Non-pigmented ciliary epithelial cell (primary cell): ENCODE measurements around the gene SHANK2.
A peak's percentile ranks its signal among the peaks of the same experiment; 100 is the strongest.

ENCODE experiments used
- DNase-seq: peaks from one replicate; pipeline ENCODE4 v3.0.0-alpha.2; 2010; ENCODE audit warnings: low read depth

Gene SHANK2

DNA sequence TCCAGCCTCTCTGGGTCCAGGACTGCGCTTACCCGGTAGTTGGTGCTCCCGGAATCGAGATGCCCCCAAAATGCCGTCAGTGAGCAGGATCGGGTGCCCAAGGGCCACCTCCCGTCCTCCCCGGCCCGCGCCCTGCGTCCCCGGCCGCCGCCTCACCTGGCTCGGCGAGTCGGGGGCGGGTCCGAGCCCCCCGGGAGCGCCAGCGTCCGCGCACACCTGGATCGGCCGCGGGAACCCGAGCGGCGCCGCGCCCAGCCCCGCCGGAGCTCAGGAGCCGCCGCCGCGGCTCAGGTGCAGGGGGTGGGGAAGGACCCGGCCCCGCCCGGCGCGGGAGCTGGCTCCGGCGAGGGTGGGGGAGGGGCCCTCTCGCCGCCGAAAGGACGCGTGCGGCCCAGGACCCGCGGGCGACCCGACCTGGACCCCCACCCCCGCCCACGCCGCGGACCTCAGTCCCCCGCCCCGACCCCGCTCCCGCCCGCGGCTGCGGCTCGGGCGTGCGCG is at the start of gene SHANK2:
Gene SHANK2 (minus strand): TSS at position 309 of the 501 bp plus-strand sequence. CDS start 105,251 bp downstream, outside the sequence.
- DNase-seq, result no peak

DNA sequence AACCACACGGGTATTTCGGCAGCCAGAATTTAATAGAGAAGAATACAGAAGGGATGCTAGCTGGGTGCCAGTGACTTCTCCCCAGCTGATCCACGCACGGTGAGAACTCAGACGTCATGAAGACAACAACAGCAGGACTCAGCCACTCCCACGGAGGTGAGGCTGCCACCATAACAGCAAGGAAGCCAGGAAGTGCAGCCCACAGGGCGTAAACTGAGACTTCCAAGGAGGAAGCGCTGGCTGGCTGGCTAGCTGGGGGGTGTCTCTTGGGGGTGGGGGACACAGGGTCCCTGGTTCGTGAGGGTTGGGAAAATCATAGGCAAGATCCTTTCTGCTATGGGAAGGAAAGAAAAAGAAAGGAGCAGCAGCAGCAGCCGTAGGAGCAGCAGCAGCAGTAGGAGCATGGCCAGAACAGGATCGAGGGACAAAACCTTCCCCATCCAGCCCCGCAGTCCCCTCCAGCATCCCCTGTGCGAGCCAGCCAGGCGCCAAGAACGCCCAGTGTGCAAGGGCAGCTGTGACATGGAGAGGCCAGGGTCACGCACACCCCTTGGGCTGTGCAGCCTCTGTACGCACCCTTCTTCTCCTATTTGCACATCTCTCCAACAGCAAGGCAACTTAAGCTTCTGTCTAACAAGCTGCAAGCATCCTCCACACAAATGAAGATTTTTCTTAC is 49.6 kb upstream of the SHANK2 start:
- no peak for DNase-seq

DNA sequence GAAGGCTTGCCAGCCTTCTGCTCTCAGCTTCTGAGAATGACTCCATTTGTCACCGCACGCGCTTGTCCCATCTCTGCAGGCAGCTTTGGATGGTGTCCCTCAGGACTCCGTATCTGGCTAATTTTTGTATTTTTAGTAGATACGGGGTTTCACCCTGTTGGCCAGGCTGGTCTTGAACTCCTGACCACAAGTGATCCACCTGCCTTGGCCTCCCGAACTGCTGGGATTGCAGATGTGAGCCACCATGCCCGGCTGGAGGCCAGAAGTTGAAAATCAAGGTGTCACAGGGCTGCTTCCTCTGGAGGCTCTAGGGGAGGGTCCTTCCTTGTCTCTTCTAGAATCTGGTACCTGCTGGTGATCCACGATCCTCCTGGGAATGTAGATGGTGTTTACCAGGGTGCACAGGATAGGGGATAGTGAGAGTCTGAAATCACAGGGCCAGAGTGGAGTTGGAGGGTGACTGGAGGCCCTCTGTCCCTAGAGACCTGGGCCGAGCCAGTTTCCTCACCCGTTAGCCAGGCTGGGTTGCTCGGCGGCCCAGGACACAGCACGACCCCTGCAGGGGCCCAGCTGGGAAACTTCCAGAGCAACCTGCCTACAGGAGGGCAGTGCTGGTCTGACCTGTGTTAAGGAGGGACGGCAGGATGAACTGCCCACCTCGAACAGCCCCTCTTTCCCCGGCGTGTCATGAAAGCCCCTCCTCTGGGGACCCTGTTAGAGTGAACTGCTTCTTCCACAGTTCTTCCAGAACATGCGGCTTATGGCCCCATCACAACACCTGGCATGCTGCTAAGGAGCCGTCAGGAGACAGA is 48.9 kb upstream of the SHANK2 start:
- no peak for DNase-seq

DNA sequence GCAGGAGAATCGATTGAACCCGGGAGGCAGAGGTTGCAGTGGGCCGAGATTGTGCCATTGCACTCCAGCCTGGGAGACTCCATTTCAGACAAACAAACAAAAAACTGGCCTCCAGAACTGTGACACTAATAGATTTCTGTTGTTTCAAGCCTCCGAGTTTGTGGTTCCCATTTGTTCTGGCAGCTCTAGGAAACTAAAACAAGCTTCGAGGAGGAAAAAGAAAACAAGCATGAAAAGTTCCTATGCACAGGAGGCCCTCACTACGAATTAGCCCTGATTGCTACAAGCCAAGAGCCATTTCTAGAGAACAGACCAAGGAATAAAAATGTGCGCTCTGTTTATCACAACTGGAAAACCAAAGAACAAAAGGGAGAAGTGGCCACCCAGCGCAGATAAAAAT is 47.8 kb upstream of the SHANK2 start:
- DNase-seq, result no peak

DNA sequence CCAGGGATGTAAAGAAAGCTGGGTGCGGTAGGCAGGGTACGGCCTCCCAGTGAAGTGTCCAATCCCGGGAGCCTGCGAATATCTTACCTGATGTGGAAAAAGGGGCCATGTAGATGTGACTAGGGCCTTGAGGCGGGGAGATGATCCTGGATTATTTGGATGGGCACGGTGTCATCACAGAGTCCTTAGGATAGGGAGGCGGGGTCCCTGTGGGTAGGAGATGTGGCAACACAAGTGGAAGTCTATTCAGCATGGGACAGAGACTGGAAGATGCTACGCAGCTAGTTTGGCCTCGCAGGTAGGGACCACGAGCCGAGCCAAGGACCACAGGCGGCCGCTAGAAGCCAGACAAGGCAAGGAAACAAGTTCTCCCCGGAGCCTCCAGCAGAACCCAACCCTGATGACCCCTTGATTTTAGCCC is 46.4 kb upstream of the SHANK2 start:
- no peak for DNase-seq

DNA sequence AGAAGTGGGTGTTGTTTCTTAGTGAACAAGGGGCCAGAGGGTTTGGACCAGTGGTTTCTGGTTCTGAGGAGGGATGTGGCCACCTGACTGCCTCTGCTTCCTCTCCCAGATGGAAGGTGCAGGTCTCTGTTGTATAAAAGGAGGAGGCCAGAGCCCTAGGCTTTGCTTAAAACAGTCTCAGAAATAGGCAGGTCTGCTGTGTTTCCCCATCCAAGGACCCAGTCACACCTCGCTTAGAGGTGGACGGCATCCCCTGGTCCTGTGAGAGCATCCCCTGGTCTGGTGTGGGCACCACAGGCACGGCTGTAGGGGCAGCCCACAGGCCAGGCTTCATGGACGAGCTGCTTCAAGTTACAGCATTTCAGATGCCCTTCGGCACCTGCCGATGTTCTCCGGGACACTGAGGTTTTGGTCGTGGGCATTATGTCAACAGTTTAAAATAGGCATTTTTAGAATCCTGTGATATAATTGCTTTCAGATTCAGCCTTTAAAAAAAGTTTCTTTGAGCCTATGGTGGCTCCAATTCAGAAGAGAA is 45.7 kb upstream of the SHANK2 start:
- no peak for DNase-seq

DNA sequence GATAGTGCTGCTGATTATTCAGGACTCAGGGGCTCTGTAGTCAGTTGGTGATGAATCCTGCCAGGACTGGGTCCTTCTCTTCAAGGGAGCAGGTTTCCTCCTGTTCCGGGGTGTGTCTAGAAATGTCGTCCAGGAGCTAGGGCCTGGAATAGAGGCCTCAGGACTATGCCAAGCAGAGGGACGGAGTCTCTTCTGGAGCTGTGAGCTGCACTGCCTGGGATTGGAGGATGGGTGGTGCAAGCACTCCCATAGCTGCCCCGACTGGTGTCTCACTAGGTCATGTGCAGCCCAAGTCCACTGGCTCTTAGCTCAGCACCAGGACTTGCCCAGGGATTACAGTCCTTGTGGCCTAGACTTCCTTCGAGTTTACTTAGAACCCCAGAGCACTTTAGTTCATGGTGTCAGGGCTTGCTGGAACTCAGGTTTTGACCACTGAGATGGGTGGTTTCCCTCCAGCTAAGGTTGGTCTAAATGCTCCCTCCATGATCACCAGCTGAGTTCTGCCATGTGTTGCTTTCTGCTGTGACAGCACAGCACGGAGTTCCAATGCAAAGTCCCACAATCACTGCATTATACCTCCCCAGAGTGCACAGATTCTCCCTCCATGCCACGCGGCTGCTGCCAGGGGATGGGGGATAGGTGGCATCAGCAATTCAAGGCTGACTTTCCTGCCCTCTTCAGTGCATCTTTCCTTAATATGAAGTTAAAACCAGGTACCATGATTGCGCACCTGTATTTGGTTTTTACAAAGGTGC is 42.6 kb upstream of the SHANK2 start:
- no peak for DNase-seq

DNA sequence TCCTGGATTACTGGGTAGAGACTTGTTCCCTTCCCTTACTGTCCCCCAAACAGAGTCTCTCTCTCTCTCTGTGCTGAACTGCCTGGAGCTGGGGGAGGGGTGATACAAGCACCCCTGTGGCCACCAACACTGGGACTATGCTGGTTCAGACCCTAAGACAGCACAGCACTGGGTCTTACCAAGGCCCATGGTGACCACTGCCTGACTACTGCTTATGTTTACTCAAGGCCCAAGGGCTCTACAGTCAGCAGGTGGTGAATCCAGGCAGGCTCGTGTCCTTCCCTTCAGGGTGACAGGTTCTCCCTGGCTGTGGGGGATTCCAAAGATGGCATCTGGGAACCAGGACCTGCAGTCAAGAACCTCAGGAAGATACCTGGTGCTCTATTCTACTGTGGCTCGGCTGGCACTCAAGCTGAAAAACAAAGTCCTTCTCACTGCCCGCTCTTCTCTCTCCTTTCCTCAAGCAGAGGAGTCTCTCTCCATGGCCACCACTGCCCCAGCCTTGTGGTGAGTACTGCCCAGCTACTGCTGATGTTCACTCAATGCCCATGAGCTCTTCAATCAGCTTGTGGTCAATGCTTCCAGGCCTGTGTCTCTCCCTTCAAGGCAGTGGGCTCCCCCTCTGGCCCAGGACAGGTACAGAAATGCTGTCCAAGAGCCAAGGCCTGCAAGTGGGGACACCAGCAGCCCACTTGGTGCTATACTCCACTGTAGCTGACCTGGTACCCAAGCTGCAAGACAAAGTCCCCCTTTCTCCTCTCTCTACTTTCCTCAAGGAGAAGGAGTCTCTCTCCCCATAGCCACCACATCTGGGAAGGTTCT is 41.8 kb upstream of the SHANK2 start:
- no peak for DNase-seq

DNA sequence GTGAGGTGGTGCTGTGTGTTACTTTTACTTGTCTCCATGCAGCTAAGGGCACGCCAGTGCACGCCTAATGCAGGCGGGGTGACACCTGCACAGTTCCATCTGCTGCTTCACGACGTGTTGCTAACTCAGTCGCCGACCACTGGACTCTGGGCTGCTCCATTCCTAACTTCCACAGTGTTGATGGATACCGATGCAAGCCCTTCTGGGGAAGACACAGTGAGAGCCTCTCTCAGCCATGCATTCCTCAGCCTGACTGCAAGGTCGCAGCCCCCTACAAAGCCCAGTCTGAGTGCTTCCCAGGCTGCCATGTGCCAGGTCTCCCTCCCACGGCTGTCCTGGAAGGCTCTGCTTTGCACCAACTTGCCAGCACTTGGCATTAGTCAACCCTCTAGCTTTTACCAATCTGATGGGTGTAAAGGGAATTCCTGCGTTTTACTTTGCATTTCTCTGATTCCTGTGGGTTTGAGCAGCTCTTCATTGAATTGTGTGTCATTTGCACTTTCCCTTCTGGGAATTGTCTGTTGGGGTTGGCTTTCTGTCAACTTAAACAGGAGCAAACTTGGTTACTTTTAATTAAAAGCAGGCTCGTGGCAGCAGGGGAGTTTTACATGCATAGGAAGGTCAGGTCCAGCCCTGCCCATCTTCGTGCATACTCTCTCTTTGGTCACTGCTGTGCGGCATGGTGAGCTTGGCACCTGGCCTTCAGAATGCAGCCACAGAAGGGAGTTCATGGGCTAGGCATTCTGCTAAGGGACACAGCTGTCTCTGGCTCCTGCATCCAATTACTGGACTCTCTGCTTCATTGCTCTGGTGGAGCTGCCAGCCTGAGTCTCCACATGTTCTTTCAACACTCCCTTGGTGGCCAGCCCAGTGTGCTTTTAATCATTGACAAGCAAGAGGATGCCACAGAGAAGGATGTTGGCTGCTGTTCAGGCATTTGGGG is 34.6 kb upstream of the SHANK2 start:
- peak; percentile 26 for DNase-seq

DNA sequence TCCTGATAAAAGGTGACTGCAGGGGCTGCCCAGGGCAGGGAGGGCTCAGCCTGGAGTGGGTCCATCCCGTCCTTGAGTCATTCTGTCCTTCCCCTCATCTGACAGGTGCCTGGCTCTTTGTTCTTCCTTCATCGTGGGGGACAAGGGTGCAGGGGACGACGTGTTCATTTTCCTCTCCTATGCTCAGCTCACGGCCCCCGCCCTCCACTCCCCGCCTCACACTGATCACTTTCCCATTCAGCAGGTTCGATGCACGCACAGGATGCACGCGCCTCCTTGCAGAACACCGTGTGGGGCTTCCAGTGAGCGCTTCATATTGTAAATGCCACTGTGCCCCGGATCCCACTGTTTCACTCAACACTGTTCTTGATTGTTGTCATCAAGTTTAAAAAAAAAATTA is 32.7 kb upstream of the SHANK2 start:
- no peak for DNase-seq

DNA sequence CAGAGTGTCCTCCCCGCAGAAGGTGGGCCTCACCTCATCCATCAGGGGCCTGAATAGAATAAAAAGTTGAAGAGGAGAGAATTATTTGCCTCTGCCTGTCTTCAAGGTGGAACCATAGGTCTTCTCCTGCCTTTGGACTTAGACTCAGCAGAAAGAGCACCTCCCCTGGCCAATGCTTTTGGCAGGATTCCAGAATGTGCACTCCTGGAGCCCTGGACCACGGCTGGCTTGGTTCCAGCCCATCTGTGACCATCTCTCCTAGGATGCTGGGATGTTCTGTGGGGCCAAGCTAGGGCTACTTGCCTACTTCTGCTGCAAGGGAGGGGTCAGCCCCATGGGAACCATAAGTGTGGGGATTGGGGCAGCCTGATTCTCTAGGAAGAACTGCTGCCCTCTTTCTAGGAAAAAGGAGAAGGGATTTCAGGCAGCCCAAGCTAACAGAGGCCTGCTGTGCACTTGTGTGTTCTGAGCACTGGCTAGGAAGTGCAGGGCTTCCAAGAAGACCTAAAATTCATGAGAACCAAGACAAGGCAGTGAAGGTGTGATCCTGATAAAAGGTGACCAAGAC is 32.2 kb upstream of the SHANK2 start:
- DNase-seq, result no peak

DNA sequence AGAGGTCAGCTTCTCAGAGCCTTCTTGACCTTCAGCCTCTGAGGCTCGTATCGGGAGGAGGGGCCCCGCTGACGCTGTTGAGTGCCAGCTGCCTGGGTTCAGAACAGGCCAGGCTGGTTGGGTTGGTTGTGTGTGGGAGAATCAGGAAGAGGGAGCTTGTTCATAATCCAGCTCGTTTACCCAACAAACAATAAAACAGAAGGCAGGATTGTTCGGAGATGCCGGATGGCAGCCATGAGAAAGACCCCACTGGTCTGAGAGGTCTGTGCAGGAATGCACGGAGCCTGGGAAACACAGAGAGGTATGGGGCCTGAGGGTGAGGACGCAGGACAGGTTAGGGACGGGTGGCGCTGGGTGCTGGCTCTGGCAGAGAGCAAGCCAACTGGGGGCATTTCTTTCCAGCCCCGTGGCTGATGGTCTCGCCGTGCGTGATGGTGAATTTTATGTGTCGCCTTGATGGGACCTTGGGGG is 31.6 kb upstream of the SHANK2 start:
- DNase-seq, result no peak

DNA sequence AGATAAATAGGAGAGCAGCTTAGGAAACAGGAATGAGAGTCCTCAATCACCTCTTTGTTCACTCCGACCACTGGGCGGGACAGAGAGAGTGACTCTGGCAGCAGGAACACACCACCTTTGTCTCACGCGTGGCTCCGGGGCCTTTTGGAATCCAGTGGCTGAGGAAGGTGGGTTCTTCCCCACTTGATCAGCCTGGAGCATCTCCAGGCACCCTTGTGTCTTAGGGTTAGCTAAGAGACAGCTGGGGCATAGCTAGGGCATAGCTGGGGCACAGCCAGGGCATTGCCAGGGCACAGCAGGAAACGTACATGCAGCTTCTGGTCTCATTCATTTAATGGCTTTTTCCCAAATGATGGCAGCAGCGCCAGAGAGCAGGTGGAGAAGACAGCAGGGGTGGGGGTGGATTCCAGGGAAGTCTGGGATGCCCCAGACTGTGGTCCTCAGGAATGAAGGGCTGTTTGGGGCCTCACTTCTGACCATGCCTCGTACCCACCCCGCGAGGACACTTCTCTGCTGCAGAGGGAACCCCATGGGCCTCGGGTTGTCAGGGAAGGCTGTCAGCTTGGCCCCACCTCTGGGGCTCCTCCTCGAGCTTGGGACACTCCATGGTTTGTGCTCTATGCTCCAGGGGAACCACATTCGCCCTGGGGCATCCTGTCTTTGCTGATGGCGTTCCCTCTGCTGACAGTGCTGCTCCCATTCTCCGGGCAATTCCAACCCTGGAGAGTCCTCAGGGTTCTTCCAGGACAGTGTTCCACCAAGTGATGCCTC is 30.4 kb upstream of the SHANK2 start:
- DNase-seq, result no peak

DNA sequence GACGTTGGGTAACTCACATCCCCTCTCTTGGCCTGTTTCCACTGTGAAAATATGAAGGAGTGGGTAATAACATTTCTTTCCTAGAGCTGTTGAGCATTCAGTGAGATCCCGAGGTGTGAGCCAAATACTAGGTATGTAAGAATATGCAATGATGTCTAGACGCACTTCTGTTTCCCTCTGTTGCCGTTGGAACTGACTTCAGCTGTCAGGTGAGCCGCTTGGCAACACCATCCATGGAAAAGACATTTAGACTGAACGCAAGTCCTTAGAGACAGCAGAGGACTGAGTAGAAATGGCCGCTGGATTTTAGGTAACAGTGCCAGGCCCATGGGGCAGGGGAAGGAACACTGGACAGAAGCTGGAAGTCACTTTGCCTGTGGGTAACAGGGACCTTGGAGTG is 29.5 kb upstream of the SHANK2 start:
- DNase-seq, result no peak

DNA sequence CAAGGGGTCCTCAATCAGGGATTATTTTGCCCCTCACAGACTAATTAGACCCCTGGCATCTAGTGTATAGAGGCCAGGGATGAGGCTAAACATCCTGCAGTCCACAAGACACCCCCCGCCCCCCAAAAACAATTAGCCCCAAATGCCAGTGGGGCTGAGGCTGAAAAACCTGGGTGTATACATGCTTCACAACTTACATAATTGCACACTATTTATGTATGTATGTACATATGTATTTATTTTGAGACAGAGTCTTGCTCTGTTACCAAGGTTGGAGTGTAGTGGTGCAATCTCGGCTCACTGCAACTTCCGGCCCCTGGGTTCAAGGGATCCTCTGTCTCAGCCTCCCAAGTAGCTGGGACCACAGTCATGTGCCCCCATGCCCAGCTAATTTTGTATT is 28.8 kb upstream of the SHANK2 start:
- DNase-seq, result no peak

DNA sequence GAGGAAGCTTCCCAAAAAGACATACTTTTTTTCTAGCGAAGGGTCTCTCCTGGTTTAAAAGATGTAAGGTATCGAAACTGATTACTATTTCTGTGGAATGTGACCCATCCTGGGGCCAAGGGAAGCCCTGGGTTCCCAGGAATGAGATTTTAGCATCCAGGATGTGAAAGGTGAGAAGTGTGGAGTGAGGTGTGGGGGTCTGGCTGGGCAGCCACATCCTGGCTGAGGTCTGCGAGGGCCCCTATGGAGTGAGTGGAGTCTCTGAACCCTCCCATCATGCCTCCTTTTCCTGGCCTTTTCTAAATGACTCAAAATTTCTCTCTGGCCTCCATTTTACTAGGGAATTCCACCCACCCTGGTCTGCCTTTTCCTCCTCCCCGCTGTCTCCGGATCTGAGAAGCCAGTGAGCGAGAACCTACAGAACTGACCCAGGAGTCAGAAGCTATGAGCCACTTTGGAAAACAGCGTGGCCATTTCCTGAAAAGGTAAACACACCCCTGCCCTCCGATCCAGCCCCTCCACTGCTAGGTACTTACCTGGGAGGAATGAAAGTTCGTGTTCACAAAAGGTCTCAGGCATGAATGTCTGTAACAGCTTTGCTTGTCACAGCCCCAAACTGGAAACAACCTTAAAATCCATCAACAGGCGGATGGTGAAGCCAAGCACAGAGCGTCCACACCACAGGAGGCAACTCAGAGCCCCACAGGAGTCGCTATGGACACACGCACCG is 27.7 kb upstream of the SHANK2 start:
- DNase-seq, result no peak

DNA sequence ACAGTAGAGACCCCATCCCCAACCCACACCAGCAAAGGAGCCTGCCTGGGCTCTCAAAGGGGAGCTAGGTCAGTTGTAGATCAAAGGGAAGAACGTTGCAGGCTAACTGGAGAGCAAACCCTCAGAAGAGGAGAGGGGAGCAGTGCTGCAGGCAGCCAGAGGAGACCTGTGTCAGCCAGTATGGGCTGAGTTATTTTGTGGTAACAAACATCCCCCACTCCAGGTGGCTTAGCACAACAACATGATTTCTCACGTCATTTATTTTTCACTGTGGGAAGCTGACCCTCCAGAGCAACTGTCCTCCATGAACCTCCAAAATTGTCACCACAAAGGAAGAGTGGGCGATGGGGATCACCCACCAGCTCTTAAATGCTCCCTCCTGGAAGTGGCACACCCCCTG is 19.8 kb upstream of the SHANK2 start:
- DNase-seq, result no peak
